BE2C (cell line): Measurements from ENCODE around the gene RNLS.

Experiments used
- DNase-seq: peaks from one replicate; pipeline ENCODE4 v3.0.0-alpha.2; 2020
- H3K27me3 ChIP-seq: fragments of 250-450 bp; sonication (Bioruptor Pico); 2 replicates; pipeline ENCODE4 v1.5.1; 2020; ENCODE audit warnings: mild to moderate bottlenecking
- H3K36me3 ChIP-seq: fragments of 250-450 bp; sonication (Bioruptor Pico); 2 replicates; pipeline ENCODE4 v1.5.1; 2020; ENCODE audit warnings: mild to moderate bottlenecking
- H3K4me1 ChIP-seq: fragments of 250-450 bp; sonication (Bioruptor Pico); 2 replicates; pipeline ENCODE4 v1.5.1; 2020
- H3K4me3 ChIP-seq: 2 replicates; pipeline ENCODE4 v1.5.1; 2011; ENCODE audit warnings: low read depth, low read length
- H3K9me3 ChIP-seq: fragments of 250-450 bp; sonication (Bioruptor Pico); 2 replicates; pipeline ENCODE4 v1.5.1; 2020
- CTCF ChIP-seq: IDR thresholded peaks from 2 replicates; pipeline ENCODE4 v1.5.1; 2012; ENCODE audit warnings: mild to moderate bottlenecking, low read depth, low read length

RNLS gene

DNA sequence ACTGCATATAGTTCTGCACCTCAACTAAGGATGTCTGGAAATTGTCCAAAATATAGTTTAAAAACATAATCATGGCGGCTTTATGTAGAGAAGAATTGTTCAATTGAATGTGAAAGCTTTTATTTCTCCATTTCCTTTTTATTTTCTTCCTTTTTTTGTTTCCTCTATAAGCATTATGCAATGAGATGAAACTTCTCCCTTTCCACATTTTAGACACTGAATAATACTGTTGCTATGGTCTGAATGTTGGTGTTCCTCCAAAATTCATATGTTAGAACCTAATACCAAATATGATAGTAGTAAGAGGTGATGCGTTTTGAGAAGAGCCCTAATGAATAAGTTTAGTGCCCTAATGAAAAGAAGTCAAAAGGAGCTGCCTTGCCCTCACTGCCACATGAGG lies 175.0 kb downstream of the RNLS start:
- no peak overlapping the region for H3K4me3 ChIP-seq
- no peaks in the 10 kb centered on the region for H3K27me3 ChIP-seq
- H3K36me3 ChIP-seq: no peaks in the 10 kb centered on the region
- no peak for DNase-seq
- H3K4me1 ChIP-seq: peaks cover 2% of the 10 kb centered on the region; the same call in 1 of the 2 replicates
- no peak for TF ChIP-seq CTCF
- H3K9me3 ChIP-seq: no peaks in the 10 kb centered on the region

- H3K4me3 ChIP-seq: no peak overlapping the region
- no peaks in the 10 kb centered on the region for H3K27me3 ChIP-seq
- no peaks in the 10 kb centered on the region for H3K36me3 ChIP-seq
- no peak for DNase-seq
- no peaks in the 10 kb centered on the region; the same call in 1 of the 2 replicates for H3K9me3 ChIP-seq
- no peak for TF ChIP-seq CTCF
- 0 out of 2 replicates have a peak, but pooled peaks cover 2% of the 10 kb centered on the region for H3K4me1 ChIP-seq
Observed at GRCh38 chr10:88404133-88404532, 179.0 kb downstream of the RNLS start.

DNA sequence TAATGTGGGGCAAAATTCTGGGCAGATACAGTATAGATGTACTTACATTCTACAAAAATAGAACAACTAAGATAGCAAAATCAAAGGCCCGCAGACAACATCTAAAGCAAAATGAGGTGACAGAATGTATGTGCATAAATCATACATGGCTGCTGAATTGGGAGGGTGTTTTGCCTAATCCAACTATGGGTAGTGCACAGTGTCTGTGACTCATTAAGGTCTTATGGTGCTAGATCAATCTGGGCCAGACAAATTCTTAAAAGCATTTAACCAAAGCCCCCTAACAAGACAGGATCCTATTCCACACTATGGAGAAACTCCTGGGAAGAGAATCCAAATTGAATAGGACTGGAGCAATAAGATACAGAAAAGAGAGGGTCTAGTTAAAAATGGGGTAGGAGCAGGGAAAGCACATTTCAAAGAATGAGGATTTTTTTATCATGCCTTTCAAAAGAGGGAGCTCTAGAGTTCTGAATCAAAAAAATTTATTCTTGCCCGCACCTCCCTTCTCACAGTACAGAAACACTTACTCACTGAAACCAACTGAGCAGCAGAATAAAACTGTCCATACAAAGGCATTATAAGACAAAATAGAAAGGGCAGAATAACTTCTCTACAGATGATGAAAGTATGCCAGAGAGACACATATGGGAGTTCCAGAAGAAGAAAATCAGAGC lies 181.3 kb downstream of the RNLS start:
- Histone ChIP-seq H3K4me3 (no peak overlapping the region), H3K36me3 (no peaks in the 10 kb centered on the region), H3K9me3 (no peaks in the 10 kb centered on the region; the same call in 1 of the 2 replicates), H3K4me1 (0 out of 2 replicates have a peak, but pooled peaks cover 2% of the 10 kb centered on the region), H3K27me3 (no peaks in the 10 kb centered on the region)
- peak; percentile 31 for TF ChIP-seq CTCF
- no peak for DNase-seq

DNA sequence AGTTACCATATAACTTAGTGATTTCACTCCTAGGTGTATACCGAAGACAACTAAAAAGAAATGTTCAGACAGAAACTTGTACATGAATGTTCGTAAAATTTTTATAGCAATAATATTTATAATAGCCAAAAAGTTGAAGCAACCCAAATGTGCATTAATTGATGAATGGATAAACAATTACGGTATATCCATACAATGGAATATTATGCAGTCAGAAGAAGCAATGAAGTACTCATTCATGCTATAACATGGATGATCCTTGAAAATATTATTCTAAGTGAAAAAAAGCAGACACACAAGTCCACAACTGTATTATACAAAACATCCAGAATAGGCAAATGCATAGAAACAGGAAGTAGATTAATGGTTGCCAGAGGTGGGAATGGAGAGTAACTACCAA lies 183.9 kb downstream of the RNLS start:
- TF ChIP-seq CTCF: no peak
- DNase-seq: no peak
- Histone ChIP-seq H3K4me3 (no peak overlapping the region), H3K4me1 (no peaks in the 10 kb centered on the region), H3K27me3 (no peaks in the 10 kb centered on the region), H3K36me3 (no peaks in the 10 kb centered on the region), H3K9me3 (no peaks in the 10 kb centered on the region; the same call in 1 of the 2 replicates)

DNA sequence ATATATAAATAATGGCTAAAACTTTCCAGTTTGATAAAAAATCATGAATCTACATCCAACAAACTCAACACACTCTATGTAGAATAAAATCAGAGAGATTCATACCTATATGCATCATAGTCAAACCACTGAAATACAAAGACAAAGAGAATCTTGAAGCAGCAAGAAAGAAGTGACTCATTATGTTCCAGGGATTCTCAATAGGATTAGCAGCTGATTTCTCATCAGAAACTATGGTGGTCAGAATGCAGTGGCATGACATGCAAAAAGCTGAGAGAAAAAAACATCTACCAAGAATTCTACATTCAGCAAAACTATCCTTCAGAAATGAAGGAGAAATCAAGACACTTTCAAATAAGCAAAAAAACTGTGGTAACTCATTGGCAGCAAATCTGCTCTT lies 187.4 kb downstream of the RNLS start:
- no peaks in the 10 kb centered on the region; the same call in 1 of the 2 replicates for H3K9me3 ChIP-seq
- H3K27me3 ChIP-seq: no peaks in the 10 kb centered on the region
- H3K4me1 ChIP-seq: no peaks in the 10 kb centered on the region
- no peak overlapping the region for H3K4me3 ChIP-seq
- H3K36me3 ChIP-seq: no peaks in the 10 kb centered on the region
- TF ChIP-seq CTCF: no peak
- DNase-seq: no peak

DNA sequence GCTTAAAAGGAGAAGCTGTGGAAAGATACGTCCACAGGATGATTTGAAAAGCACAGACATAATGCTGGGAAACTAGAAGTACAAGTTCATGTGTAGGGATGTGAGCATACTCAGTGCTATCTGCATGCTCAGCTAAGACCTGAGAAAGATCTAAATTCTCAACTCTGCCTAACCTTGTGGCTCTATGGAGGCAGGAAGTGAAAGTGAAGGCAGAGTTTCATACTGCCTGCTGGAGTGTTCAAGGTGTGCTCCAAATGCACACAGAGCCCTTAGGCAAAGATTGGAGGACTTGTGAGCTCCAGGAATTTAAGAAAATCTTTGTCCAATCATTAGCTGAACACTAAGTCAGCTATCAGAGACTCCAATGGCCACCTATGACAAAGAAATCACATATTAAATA lies 190.9 kb downstream of the RNLS start:
- H3K9me3 ChIP-seq: no peaks in the 10 kb centered on the region
- DNase-seq: no peak
- H3K4me3 ChIP-seq: no peak overlapping the region

More for the DNA sequence above, 190.9 kb downstream of the RNLS start:
- TF ChIP-seq CTCF: no peak
- no peaks in the 10 kb centered on the region for H3K27me3 ChIP-seq
- H3K36me3 ChIP-seq: no peaks in the 10 kb centered on the region
- H3K4me1 ChIP-seq: peaks cover 25% of the 10 kb centered on the region
